ENCODE measurements around the gene SLC7A8.
A peak's percentile ranks its signal among the peaks of the same experiment; 100 is the strongest.

The SLC7A8 gene

DNA sequence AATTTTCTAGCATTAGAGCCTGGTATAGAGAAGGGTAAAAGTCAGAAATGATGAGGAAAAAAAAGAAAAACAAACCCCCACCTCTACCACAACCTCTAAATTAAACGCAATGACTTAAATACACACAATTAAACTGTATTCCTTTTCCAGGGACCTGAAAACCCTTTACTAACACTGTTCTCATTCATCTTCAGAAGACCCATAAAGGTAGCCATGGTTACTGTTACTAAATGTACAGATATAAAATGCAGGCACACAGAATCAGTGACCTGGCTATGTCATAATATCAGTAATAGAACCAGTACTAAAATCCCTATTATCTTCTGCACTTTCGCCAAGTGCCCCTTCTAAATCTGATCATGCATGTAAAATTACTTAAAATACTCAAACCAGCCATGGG, 89.9 kb downstream of the SLC7A8 start:
- peak overlapping the region; percentile 98 for H3K4me3 ChIP-seq
- H3K9me3 ChIP-seq, result no peaks in the 10 kb centered on the region
- no peaks in the 10 kb centered on the region for H3K27me3 ChIP-seq (ENCODE audit: low read depth)
- DNase-seq (ENCODE audit: low spot score in 2 of 2), result no peak
- H3K36me3 ChIP-seq (replicated peaks), result peaks cover 60% of the 10 kb centered on the region
- peaks cover 14% of the 10 kb centered on the region for H3K4me1 ChIP-seq
- in situ Hi-C loops (cut with MboI; ENCODE audit: low sequenced_read_pairs), result no loop called here

DNA sequence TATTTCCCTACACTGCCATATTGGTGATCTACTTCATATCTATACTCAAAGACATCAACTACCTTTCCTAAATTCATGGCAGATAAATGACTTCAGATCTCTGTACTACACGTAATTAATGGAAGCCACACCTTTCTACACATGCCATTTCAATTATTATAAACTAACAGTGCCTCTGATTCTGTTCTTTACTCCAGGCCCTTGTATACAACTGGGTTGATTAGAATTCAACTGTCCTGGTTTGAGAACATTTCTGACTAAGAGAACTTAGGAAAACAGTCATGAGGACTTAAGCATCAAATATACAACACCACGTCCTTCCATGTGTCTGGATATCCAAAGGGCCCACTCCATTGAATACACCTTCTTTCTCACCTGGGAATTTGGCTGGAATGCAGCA, 90.4 kb downstream of the SLC7A8 start:
- Histone ChIP-seq H3K36me3 (replicated peaks) (peaks cover 62% of the 10 kb centered on the region), H3K4me3 (no peak overlapping the region), H3K27me3 (ENCODE audit: low read depth) (no peaks in the 10 kb centered on the region), H3K4me1 (peaks cover 14% of the 10 kb centered on the region), H3K9me3 (no peaks in the 10 kb centered on the region)
- in situ Hi-C loops (cut with MboI; ENCODE audit: low sequenced_read_pairs), result no loop called here
- DNase-seq (ENCODE audit: low spot score in 2 of 2), result no peak

DNA sequence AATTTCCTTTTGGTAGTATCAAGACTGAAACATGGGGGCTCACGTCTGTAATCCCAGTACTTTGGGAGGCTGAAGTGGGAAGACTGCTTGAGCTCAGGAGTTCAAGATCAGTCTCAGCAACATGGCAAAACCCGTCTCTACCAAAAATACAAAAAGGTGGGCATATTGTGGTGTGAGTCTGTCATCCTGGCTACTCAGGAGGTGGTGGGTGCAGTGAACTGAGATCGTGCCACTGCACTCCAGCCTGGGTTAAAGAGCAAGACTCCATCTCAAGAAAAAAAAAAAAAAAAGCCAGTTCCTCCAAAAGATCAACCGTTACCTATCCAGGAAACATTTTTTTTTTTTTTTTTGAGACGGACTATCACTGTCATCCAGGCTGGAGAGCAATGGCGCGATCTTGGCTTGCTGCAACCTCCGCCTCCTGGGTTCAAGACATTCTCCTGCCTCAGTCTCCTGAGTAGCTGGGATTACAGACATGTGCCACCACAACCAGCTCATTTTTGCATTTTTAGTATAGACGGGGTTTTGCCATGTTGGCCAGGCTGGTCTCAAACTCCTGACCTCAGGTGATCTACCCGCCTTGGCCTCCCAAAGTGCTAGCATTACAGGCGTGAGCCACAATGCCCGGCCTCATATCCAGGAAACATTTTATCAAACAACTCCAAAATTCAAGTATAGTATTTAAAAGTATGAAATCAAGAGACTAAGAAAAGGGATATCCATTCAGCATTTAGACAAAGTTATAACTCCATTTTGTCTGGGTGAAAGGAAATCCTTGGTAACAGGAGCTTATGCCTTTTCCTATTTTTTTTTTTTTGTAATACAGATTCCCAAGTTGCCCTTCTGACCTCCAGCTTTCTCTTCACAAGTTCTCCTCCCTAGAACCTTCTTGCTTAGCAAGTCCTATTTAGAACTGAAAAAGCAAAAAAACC, 91.9 kb downstream of the SLC7A8 start:
- in situ Hi-C loops (cut with MboI; ENCODE audit: low sequenced_read_pairs), result no loop called here
- Histone ChIP-seq H3K36me3 (replicated peaks) (peaks cover 61% of the 10 kb centered on the region), H3K9me3 (no peaks in the 10 kb centered on the region), H3K4me1 (peaks cover 9% of the 10 kb centered on the region), H3K4me3 (no peak overlapping the region), H3K27me3 (ENCODE audit: low read depth) (no peaks in the 10 kb centered on the region)
- no peak for DNase-seq (ENCODE audit: low spot score in 2 of 2)

DNA sequence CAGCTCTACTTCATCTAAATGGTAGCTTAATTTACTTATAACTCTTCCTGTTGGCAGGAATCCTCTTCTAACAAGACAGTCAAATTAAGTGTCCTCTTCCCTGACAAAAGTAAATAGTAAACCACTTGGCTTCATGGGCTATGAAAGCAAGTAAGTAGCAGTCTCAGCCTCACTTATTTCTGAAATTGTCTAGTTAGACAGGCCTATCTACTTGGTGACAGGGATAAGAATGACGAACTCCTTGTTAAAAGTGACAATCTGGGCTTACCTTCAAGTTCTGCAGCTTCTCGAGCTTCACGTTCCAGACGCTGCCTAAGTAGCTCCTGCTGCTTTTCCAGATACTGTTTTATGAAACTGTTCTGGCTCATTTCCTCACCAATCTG, 93.2 kb downstream of the SLC7A8 start:
- Histone ChIP-seq H3K27me3 (ENCODE audit: low read depth) (no peaks in the 10 kb centered on the region), H3K9me3 (no peaks in the 10 kb centered on the region), H3K4me3 (no peak overlapping the region), H3K4me1 (peaks cover 9% of the 10 kb centered on the region), H3K36me3 (replicated peaks) (peaks cover 71% of the 10 kb centered on the region)
- in situ Hi-C loops (cut with MboI; ENCODE audit: low sequenced_read_pairs), result no loop called here
- DNase-seq (ENCODE audit: low spot score in 2 of 2), result no peak

DNA sequence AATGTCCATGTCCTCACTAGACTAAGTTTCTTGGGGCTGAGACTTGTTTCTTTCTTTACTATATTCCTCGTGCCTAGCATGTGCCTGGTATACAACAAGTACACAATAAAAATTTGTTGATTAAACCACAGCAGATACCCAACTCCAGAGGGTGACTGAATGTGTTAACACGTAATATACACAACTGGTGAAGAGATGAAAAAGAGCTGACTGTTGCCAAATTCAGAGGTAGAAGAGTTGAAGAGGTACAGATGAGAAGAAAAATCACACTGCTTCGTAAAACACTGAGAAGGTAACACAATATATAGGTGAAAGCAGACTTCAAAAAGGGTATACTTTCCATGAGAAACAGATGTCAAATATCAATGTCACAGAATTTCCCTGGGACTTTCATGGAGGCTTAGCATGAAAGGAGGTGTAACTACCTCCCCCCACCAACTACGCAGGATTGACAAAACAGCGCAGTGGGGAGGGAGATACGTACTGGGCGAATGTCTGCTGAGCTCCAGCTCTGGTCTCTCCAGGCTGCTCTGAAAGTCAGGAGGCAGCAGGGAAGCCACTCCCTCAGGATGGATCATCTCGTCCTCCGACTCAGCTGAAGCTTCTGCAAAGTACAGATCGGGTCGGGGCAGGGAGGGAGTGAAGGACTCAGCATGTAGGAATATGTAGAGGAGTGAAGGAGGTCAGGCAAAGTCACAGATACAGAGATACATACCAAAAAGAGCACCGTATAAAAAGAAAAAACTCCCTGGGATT, 93.8 kb downstream of the SLC7A8 start:
- no peaks in the 10 kb centered on the region for H3K27me3 ChIP-seq (ENCODE audit: low read depth)
- no peaks in the 10 kb centered on the region for H3K9me3 ChIP-seq
- H3K4me3 ChIP-seq, result no peak overlapping the region
- H3K36me3 ChIP-seq (replicated peaks), result peaks cover 75% of the 10 kb centered on the region
- DNase-seq (ENCODE audit: low spot score in 2 of 2), result no peak
- H3K4me1 ChIP-seq, result peaks cover 9% of the 10 kb centered on the region
- in situ Hi-C loops (cut with MboI; ENCODE audit: low sequenced_read_pairs), result no loop called here

DNA sequence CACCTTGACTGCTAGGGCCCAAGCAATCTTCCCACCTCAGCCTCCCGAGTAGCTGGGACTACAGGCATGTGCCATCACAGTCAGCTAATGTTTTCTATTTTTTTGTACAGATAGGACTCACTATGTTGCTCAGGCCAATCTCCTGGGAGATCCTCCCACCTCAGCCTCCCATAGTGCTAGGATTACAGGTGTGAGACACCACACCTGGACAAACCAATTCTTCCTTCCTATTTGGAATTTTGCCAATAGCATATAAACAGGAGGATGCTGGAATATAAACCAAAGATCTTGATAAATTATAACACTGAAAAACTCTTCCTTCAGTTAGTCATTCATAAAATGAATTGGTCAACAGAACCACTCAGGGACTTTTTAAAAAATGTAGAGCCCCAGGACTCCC, 96.9 kb downstream of the SLC7A8 start:
- H3K4me3 ChIP-seq, result no peak overlapping the region
- H3K4me1 ChIP-seq, result no peaks in the 10 kb centered on the region
- in situ Hi-C loops (cut with MboI; ENCODE audit: low sequenced_read_pairs), result no loop called here
- no peaks in the 10 kb centered on the region for H3K9me3 ChIP-seq
- no peaks in the 10 kb centered on the region for H3K27me3 ChIP-seq (ENCODE audit: low read depth)
- peaks cover 77% of the 10 kb centered on the region for H3K36me3 ChIP-seq (replicated peaks)
- no peak for DNase-seq (ENCODE audit: low spot score in 2 of 2)

DNA sequence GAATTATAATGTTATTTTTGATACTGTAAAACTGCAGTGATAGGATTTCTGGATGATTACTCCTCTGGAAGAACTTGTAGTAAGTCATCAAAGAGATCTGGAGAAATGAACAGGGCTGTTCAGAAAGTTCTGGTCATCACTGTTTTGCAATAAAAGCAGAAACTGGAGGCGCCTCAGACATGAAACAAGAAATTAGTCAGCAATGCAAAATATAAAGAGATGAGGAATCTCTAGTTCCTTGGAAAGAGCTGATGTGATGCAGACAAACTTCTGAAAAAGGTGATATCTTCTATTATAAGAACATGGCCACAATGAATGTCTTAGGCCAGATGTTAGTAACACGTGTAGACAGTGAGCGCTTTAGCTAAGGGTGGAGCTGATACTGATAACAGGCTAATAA, 98.0 kb downstream of the SLC7A8 start:
- Histone ChIP-seq H3K4me3 (no peak overlapping the region), H3K27me3 (ENCODE audit: low read depth) (no peaks in the 10 kb centered on the region), H3K4me1 (no peaks in the 10 kb centered on the region), H3K9me3 (no peaks in the 10 kb centered on the region), H3K36me3 (replicated peaks) (peaks cover 83% of the 10 kb centered on the region)
- DNase-seq (ENCODE audit: low spot score in 2 of 2), result no peak
- in situ Hi-C loops (cut with MboI; ENCODE audit: low sequenced_read_pairs), result no loop called here

DNA sequence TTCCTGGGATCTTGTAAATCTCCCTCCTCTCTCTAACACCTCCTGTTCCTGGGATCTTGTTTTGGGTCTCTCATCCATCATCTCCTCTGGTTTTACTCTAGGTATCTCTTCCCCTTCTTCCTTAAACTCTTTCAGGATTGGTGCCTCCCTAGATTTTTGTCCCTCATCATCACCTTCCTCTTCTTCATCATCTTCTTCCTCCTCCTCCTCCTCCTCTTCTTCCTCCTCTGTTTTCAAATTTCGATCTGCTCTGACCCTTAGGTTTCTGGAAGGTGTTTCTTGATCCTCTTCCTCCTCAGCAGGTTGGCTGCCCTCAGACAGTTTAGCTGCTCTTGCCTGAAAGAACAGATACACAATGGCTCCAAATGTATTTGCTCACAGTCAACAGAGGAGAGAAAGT, 103.0 kb downstream of the SLC7A8 start:
- in situ Hi-C loops (cut with MboI; ENCODE audit: low sequenced_read_pairs), result no loop called here
- Histone ChIP-seq H3K4me3 (no peak overlapping the region), H3K9me3 (no peaks in the 10 kb centered on the region), H3K4me1 (no peaks in the 10 kb centered on the region), H3K27me3 (ENCODE audit: low read depth) (no peaks in the 10 kb centered on the region), H3K36me3 (replicated peaks) (peaks cover 91% of the 10 kb centered on the region)
- DNase-seq (ENCODE audit: low spot score in 2 of 2), result no peak

DNA sequence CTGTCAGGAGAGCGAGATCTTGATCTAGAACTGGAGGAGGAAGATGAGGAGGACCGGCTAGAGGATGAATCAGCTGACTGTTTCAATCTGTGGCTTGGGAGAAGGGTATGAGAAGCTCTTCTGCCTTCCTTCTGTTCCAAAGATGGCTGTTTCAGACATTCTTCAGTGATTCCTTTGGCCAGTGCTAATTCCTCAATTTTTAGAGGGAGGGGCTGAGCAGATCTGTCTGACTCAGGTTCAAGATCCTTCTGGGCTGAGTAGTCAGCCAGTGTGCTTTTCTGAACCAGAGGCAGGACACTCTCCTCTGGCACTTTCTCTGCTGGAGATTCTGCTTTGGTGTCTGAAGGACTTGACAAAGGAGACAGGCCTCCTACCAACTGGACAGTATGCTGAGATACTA, 103.7 kb downstream of the SLC7A8 start:
- no peaks in the 10 kb centered on the region for H3K4me1 ChIP-seq

DNA sequence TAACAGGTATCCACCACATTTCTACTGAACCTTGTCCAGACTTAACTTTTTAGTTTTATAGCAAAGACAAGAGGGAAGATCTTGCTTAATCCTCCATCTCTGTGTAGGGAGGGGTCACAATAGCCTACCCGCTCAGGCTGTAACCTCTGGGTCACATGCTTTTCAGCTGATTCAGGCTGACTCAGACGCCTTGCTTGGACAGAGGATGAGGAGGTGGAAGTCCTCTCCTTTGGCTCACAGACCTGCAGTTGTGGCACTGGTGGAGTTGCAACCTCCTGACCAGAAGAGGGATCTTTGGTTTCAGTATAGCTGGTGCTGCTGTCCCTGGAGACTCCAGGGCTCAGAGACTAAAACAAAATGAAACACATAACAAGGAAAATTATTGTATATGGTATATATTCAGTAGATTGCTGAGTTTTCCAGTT, 104.8 kb downstream of the SLC7A8 start:
- Histone ChIP-seq H3K27me3 (ENCODE audit: low read depth) (no peaks in the 10 kb centered on the region), H3K4me3 (no peak overlapping the region), H3K4me1 (no peaks in the 10 kb centered on the region), H3K9me3 (no peaks in the 10 kb centered on the region), H3K36me3 (replicated peaks) (peaks cover 86% of the 10 kb centered on the region)
- in situ Hi-C loops (cut with MboI; ENCODE audit: low sequenced_read_pairs), result no loop called here
- DNase-seq (ENCODE audit: low spot score in 2 of 2), result no peak

More for the DNA sequence above, 103.7 kb downstream of the SLC7A8 start:
- no peak for DNase-seq (ENCODE audit: low spot score in 2 of 2)
- in situ Hi-C loops (cut with MboI; ENCODE audit: low sequenced_read_pairs), result no loop called here
- Histone ChIP-seq H3K36me3 (replicated peaks) (peaks cover 87% of the 10 kb centered on the region), H3K9me3 (no peaks in the 10 kb centered on the region), H3K27me3 (ENCODE audit: low read depth) (no peaks in the 10 kb centered on the region), H3K4me3 (no peak overlapping the region)

DNA sequence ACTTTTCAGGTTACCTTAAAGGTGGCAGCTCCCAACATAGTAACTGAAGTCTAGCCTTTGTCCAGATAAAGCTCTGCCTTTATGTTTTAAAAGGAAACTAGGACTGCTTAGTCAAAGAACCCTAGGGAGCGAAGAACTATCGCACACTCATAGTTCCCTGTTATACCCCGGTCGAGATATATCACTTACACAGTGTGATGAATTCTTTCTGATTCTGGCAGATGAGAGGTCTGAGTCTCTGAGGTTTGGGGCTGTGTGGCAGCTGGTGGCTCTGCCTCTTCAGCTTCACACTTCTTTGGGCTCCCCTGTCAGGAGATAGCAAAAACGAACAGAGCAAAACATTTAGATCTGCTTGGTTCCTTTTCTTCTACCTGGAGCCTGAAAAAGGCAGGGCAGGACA, 105.5 kb downstream of the SLC7A8 start:
- in situ Hi-C loops (cut with MboI; ENCODE audit: low sequenced_read_pairs), result no loop called here
- Histone ChIP-seq H3K27me3 (ENCODE audit: low read depth) (no peaks in the 10 kb centered on the region), H3K4me1 (no peaks in the 10 kb centered on the region), H3K9me3 (no peaks in the 10 kb centered on the region), H3K36me3 (replicated peaks) (peaks cover 85% of the 10 kb centered on the region), H3K4me3 (no peak overlapping the region)
- no peak for DNase-seq (ENCODE audit: low spot score in 2 of 2)

DNA sequence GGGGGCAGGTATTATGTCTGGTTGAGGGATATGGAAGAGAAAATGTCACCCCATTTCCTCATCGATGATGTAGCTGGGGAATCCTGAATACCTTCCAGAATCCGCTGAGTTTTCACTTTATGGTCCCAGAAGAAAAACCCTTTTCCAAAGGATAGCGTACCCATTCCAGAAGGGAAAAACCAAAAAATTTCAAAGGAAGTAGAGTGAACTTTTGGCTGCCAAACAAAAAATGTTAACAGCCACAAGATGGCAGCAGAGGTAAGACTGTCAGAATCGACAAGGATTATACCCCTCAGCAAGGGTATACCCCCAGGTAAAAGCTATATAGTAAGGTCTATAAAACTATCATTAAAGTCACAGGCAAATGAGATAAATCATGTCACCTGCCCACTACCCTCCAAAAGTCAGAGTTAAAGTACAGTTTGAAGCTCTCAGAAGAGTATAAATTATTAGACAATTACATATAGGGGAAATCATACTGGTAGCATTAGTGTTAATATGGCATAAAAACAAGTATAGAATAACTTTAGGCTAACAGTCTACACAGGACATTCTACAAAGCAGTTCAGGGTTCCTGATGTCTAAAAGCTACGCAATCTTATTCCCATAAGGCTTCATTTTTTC, 106.6 kb downstream of the SLC7A8 start:
- Histone ChIP-seq H3K4me3 (no peak overlapping the region), H3K4me1 (peaks cover 6% of the 10 kb centered on the region), H3K27me3 (ENCODE audit: low read depth) (no peaks in the 10 kb centered on the region), H3K9me3 (no peaks in the 10 kb centered on the region), H3K36me3 (replicated peaks) (peaks cover 86% of the 10 kb centered on the region)
- DNase-seq (ENCODE audit: low spot score in 2 of 2), result peak in 1 of 2 experiments; percentile 51
- in situ Hi-C loops (cut with MboI; ENCODE audit: low sequenced_read_pairs), result no loop called here

All from HAP-1 (cell line).